Measurements from ENCODE around the gene ING3.

The ING3 gene

DNA sequence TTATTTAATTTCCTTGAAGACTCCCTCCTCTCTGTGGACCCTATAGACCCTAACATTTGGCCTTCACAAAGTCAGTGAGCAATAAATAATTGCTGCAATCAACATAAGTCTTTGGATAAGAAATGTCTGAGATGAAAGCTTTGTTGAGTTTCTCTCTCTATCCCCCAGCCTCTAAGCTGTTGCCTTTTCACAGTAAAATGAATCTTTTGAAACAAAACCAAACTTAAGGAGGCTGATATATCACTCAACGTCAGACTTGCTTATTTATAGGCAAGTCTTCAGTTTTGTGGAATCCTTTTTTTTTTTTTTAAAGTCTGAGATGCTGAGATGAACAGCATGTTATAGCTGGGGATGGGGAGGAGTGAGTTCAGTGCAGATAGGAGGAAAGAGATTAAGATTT, 47.9 kb downstream of the ING3 start:
- Histone ChIP-seq H3K27ac (ENCODE audit: low read length) (no peak overlapping the region), H3K4me1 (ENCODE audit: insufficient read depth, low read length) (peaks cover 38% of the 10 kb centered on the region), H3K27me3 (ENCODE audit: insufficient read depth, low read length, poor library complexity) (no peaks in the 10 kb centered on the region), H3K36me3 (ENCODE audit: insufficient read depth, low read length) (no peaks in the 10 kb centered on the region), H3K9me3 (ENCODE audit: insufficient read depth, low read length, severe bottlenecking) (no peaks in the 10 kb centered on the region), H2AFZ (ENCODE audit: low read depth, low read length) (no peak overlapping the region), H3K79me2 (ENCODE audit: insufficient read depth, low read length) (no peaks in the 10 kb centered on the region), H3K4me2 (ENCODE audit: insufficient read depth, low read length) (no peak overlapping the region), H4K20me1 (ENCODE audit: insufficient read depth, low read length) (no peaks in the 10 kb centered on the region), H3K4me3 (ENCODE audit: low read depth in 1 of 2, low read length in 2 of 2) (no peak overlapping the region), H3K9ac (ENCODE audit: low read depth, low read length) (no peak overlapping the region)
- ATAC-seq (ENCODE audit: insufficient read depth, low read depth) (no peak), DNase-seq (no peak)
- no peak for TF ChIP-seq EZH2 (IDR thresholded peaks at IDR 0.05; ENCODE audit: borderline replicate concordance, low read depth, low read length, severe bottlenecking)
- TF ChIP-seq, protein P1, sequence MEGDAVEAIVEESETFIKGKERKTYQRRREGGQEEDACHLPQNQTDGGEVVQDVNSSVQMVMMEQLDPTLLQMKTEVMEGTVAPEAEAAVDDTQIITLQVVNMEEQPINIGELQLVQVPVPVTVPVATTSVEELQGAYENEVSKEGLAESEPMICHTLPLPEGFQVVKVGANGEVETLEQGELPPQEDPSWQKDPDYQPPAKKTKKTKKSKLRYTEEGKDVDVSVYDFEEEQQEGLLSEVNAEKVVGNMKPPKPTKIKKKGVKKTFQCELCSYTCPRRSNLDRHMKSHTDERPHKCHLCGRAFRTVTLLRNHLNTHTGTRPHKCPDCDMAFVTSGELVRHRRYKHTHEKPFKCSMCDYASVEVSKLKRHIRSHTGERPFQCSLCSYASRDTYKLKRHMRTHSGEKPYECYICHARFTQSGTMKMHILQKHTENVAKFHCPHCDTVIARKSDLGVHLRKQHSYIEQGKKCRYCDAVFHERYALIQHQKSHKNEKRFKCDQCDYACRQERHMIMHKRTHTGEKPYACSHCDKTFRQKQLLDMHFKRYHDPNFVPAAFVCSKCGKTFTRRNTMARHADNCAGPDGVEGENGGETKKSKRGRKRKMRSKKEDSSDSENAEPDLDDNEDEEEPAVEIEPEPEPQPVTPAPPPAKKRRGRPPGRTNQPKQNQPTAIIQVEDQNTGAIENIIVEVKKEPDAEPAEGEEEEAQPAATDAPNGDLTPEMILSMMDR (IDR thresholded peaks at IDR 0.05; ENCODE audit: borderline replicate concordance, extremely low read depth, low read length, poor library complexity, severe bottlenecking), result no peak

DNA sequence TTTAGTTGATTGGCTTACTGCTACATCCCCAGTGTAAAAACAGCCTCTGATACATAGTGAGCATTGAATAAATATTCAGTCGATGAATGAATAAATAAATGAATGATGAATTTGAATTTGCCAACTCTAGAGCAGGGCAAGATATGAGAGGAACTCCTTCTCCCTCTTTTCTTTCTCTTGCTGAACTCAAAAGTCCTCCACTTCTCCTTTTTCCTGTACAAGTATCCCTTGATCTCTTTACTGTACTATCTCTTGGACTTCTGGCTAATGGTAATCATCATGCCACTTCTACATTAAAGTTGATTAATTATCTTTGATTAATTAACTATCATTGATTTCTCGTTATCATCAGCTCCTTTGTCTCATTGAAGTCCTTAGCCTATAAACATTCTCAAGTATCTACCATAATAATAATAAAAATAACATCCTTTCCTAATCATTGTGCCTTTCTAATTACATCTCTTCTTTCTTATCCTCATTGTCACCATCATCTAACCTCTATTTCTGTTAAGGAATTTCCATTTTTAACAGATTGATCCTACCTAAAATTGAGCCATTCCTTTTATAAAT, 48.5 kb downstream of the ING3 start:
- Histone ChIP-seq H3K9me3 (ENCODE audit: insufficient read depth, low read length, severe bottlenecking) (no peaks in the 10 kb centered on the region), H4K20me1 (ENCODE audit: insufficient read depth, low read length) (no peaks in the 10 kb centered on the region), H3K27me3 (ENCODE audit: insufficient read depth, low read length, poor library complexity) (no peaks in the 10 kb centered on the region), H3K4me2 (ENCODE audit: insufficient read depth, low read length) (no peak overlapping the region), H3K27ac (ENCODE audit: low read length) (no peak overlapping the region), H3K4me1 (ENCODE audit: insufficient read depth, low read length) (peaks cover 38% of the 10 kb centered on the region), H3K4me3 (ENCODE audit: low read depth in 1 of 2, low read length in 2 of 2) (no peak overlapping the region), H2AFZ (ENCODE audit: low read depth, low read length) (peak overlapping the region; percentile 59; the same call in 1 of the 2 replicates), H3K79me2 (ENCODE audit: insufficient read depth, low read length) (no peaks in the 10 kb centered on the region), H3K36me3 (ENCODE audit: insufficient read depth, low read length) (no peaks in the 10 kb centered on the region), H3K9ac (ENCODE audit: low read depth, low read length) (no peak overlapping the region)
- no peak for TF ChIP-seq EZH2 (IDR thresholded peaks at IDR 0.05; ENCODE audit: borderline replicate concordance, low read depth, low read length, severe bottlenecking)
- TF ChIP-seq, protein P1 (IDR thresholded peaks at IDR 0.05; ENCODE audit: borderline replicate concordance, extremely low read depth, low read length, poor library complexity, severe bottlenecking), result no peak
- ATAC-seq (ENCODE audit: insufficient read depth, low read depth) (no peak), DNase-seq (no peak)

DNA sequence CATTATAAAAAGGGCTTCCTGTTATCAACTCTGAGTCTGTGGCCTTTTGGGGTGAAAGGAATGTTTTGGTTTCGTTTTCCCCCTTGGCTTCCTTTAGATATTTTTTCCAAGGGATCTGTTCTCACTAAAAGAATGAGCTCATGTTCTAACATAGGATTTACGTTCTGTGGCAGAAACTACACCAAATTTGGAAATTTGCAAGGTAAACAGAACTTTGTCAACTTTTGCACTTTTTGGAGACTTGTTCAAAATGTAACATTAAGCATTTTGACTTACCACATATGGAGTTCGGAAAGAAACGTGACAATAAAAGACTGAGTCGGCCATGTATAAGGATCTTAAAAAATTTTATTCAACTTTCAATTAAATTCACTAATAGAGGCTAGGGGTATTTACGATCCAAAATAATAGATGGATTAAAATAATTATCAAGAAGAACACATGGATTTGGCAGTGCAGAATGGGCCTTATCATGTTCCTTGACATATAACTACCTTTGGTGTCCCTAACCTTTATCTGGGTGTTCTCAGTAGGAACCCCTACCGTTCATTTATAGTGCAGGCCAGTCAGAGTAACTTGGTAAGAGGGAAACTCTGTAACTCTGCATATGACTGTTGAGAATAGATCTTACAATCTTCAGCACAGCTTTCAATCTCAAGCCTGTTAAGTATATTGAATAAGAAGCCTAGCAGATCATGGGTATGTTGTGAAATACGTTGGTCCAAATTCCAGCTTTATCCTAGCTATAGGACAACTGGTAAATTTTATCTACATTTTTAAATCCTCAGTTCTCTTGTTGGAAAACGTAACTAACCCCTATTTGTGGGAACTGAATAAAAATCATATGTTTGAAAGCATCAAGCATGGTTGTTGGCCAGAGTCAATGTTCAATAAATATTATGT, 49.8 kb downstream of the ING3 start:
- Histone ChIP-seq H3K79me2 (ENCODE audit: insufficient read depth, low read length) (no peaks in the 10 kb centered on the region), H3K27me3 (ENCODE audit: insufficient read depth, low read length, poor library complexity) (no peaks in the 10 kb centered on the region), H2AFZ (ENCODE audit: low read depth, low read length) (peak overlapping the region; percentile 59), H4K20me1 (ENCODE audit: insufficient read depth, low read length) (no peaks in the 10 kb centered on the region), H3K4me3 (ENCODE audit: low read depth in 1 of 2, low read length in 2 of 2) (peak overlapping the region in 1 of 2 experiments; percentile 16; a peak in 2 of 4 replicates), H3K9me3 (ENCODE audit: insufficient read depth, low read length, severe bottlenecking) (no peaks in the 10 kb centered on the region), H3K9ac (ENCODE audit: low read depth, low read length) (peak overlapping the region; percentile 29), H3K36me3 (ENCODE audit: insufficient read depth, low read length) (no peaks in the 10 kb centered on the region), H3K4me2 (ENCODE audit: insufficient read depth, low read length) (peak overlapping the region; percentile 52), H3K27ac (ENCODE audit: low read length) (peak overlapping the region; percentile 58), H3K4me1 (ENCODE audit: insufficient read depth, low read length) (peaks cover 38% of the 10 kb centered on the region)
- DNase-seq, result peak; percentile 8
- ATAC-seq (ENCODE audit: insufficient read depth, low read depth), result peak; percentile 42; the same call in 2 of the 3 replicates
- TF ChIP-seq, protein P1 (IDR thresholded peaks at IDR 0.05; ENCODE audit: borderline replicate concordance, extremely low read depth, low read length, poor library complexity, severe bottlenecking), result no peak
